Liver (tissue), 3 donors: ENCODE measurements around the gene DNM2.
"Not testable (repeated sequence)": the region's sequence is repeated elsewhere in the genome, so short reads cannot be mapped to it uniquely, and the experiment has no call there.

Experiments
- GABPA ChIP-seq, 2 donors: IDR thresholded peaks in 1 of 2; conservative IDR thresholded peaks in 1 of 2; 2 replicates each; pipeline ENCODE4 v1.6.1; 2016; ENCODE audit warnings: antibody characterized with exemption in 2 of 2, mild to moderate bottlenecking in 1 of 2, moderate library complexity in 1 of 2
- JUND ChIP-seq, 2 donors: IDR thresholded peaks; 2 replicates each; pipeline ENCODE4 v1.6.1; 2016; ENCODE audit warnings: antibody characterized with exemption in 2 of 2
- MAX ChIP-seq: IDR thresholded peaks from 2 replicates; pipeline ENCODE4 v1.6.1; 2016; ENCODE audit warnings: antibody characterized with exemption
- NR2F2 ChIP-seq: IDR thresholded peaks from 2 replicates; pipeline ENCODE4 v1.6.1; 2016; ENCODE audit warnings: antibody characterized with exemption
- RAD21 ChIP-seq, 2 donors: IDR thresholded peaks; 2 replicates each; pipeline ENCODE4 v1.6.1; 2016; ENCODE audit warnings: antibody characterized with exemption in 2 of 2, mild to moderate bottlenecking in 2 of 2
- RXRA ChIP-seq, 2 donors: IDR thresholded peaks; 2 replicates each; pipeline ENCODE4 v1.6.1; 2017 to 2018; ENCODE audit warnings: antibody characterized with exemption in 2 of 2, mild to moderate bottlenecking in 1 of 2
- SP1 ChIP-seq: IDR thresholded peaks from 2 replicates; pipeline ENCODE4 v1.6.1; 2018; ENCODE audit warnings: antibody characterized with exemption, mild to moderate bottlenecking
- TAF1 ChIP-seq: conservative IDR thresholded peaks from 2 replicates; pipeline ENCODE4 v1.6.1; 2016; ENCODE audit warnings: antibody characterized with exemption, mild to moderate bottlenecking
- YY1 ChIP-seq: IDR thresholded peaks from 2 replicates; pipeline ENCODE4 v1.6.1; 2016; ENCODE audit warnings: antibody characterized with exemption, mild to moderate bottlenecking
- TF ChIP-seq, protein P1 (sequence below): fragments of 150-350 bp; IDR thresholded peaks from 2 replicates; pipeline ENCODE4 v1.5.1; 2017; ENCODE audit warnings: improper control_type of control experiment, low read depth, low read length; ENCODE audit not compliant: missing input control
- TF ChIP-seq, protein P2 (sequence below): IDR thresholded peaks from 2 replicates; pipeline ENCODE4 v1.6.1; 2016; ENCODE audit warnings: antibody characterized with exemption, mild to moderate bottlenecking
- donor health status: healthy.
- donor health status: healthy.

- TF ChIP-seq, protein P1, sequence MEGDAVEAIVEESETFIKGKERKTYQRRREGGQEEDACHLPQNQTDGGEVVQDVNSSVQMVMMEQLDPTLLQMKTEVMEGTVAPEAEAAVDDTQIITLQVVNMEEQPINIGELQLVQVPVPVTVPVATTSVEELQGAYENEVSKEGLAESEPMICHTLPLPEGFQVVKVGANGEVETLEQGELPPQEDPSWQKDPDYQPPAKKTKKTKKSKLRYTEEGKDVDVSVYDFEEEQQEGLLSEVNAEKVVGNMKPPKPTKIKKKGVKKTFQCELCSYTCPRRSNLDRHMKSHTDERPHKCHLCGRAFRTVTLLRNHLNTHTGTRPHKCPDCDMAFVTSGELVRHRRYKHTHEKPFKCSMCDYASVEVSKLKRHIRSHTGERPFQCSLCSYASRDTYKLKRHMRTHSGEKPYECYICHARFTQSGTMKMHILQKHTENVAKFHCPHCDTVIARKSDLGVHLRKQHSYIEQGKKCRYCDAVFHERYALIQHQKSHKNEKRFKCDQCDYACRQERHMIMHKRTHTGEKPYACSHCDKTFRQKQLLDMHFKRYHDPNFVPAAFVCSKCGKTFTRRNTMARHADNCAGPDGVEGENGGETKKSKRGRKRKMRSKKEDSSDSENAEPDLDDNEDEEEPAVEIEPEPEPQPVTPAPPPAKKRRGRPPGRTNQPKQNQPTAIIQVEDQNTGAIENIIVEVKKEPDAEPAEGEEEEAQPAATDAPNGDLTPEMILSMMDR = not testable (repeated sequence)
- TF ChIP-seq SP1; YY1; MAX; GABPA (IDR thresholded peaks at IDR 0.05 in 1 of 2, conservative IDR thresholded peaks at IDR 0.05 in 1 of 2); RAD21 (IDR thresholded peaks at IDR 0.05); JUND (IDR thresholded peaks at IDR 0.05); NR2F2; TAF1; RXRA (IDR thresholded peaks at IDR 0.05): not testable (repeated sequence)
- TF ChIP-seq, protein P2, sequence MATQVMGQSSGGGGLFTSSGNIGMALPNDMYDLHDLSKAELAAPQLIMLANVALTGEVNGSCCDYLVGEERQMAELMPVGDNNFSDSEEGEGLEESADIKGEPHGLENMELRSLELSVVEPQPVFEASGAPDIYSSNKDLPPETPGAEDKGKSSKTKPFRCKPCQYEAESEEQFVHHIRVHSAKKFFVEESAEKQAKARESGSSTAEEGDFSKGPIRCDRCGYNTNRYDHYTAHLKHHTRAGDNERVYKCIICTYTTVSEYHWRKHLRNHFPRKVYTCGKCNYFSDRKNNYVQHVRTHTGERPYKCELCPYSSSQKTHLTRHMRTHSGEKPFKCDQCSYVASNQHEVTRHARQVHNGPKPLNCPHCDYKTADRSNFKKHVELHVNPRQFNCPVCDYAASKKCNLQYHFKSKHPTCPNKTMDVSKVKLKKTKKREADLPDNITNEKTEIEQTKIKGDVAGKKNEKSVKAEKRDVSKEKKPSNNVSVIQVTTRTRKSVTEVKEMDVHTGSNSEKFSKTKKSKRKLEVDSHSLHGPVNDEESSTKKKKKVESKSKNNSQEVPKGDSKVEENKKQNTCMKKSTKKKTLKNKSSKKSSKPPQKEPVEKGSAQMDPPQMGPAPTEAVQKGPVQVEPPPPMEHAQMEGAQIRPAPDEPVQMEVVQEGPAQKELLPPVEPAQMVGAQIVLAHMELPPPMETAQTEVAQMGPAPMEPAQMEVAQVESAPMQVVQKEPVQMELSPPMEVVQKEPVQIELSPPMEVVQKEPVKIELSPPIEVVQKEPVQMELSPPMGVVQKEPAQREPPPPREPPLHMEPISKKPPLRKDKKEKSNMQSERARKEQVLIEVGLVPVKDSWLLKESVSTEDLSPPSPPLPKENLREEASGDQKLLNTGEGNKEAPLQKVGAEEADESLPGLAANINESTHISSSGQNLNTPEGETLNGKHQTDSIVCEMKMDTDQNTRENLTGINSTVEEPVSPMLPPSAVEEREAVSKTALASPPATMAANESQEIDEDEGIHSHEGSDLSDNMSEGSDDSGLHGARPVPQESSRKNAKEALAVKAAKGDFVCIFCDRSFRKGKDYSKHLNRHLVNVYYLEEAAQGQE = not testable (repeated sequence)
These were observed 139.0 kb downstream of the DNM2 start for GRCh38 chr19:10856899-10857298.
